ENCODE results near the gene RAC3.

DNA sequence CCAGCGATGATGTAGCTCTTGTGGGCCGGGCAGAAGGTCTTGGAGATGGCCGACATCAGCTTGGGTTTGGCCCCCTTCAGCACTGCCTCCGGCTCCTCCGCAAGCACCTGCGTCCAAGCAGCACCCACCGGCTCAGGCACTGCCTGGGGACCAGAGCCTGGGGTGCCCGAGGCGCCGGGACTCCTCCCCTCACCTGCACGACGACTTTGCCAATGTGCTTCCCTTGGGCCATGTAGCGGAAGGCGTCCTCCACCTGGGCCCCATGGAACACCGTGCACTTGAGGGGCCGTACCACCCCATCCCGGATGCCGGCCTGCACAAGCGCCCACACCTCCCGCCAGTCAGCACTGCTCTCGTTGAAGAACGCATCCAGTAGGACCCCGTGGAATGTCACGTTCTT lies 51.5 kb downstream of the RAC3 start:
- no peak for TF ChIP-seq POLR2AphosphoS5 (IDR thresholded peaks at IDR 0.05; ENCODE audit: low read depth, low read length)
- TF ChIP-seq CTCF (IDR thresholded peaks at IDR 0.05; ENCODE audit: control extremely low read depth in 1 of 3, insufficient read depth in 1 of 3, low read depth in 1 of 3, low read length in 3 of 3): no peak
- TF ChIP-seq NRF1 (IDR thresholded peaks at IDR 0.05; ENCODE audit: low read depth, low read length): no peak
- TF ChIP-seq EP300 (IDR thresholded peaks at IDR 0.05; ENCODE audit: borderline replicate concordance in 1 of 2, low read depth in 2 of 2, low read length in 2 of 2): no peak
- no peak for TF ChIP-seq YY1 (IDR thresholded peaks at IDR 0.05; ENCODE audit: low read depth, low read length)

Measured in H1 (cell line).